CD4-positive, alpha-beta T cell (primary cell): ENCODE measurements around the gene SPACA9. TPM values are rescaled to one million over a fixed set of nuclear protein-coding genes. Genes with fewer than 3 reads are reported as not detected.

ENCODE experiments used
- ATAC-seq: fragments of 200-7000 bp; cut with Tn5 transposase; one replicate; pipeline ENCODE4 v1.10.0; 2022; ENCODE audit warnings: mild to moderate bottlenecking; ENCODE audit not compliant: poor library complexity
- CTCF ChIA-PET: fragments of 350-600 bp; sonication (Branson Sonifier 250); formaldehyde crosslinking; loops from one replicate; lab custom pipeline; 2021; ENCODE audit warnings: antibody characterized with exemption, inconsistent platforms; lab: Charles Lee
- POLR2A ChIA-PET: fragments of 350-600 bp; sonication (Branson Sonifier 250); formaldehyde crosslinking; loops from one replicate; lab custom pipeline; 2021; ENCODE audit warnings: antibody characterized with exemption, inconsistent platforms; lab: Charles Lee
- DNase-seq, 14 experiments: peaks; one replicate each; pipeline ENCODE4 v3.0.0-alpha.2; 2013 to 2020; ENCODE audit warnings: mixed read lengths in 2 of 14
- H3K27ac ChIP-seq, 2 donors: one replicate each; pipeline versions ENCODE4 v1.5.1 to v1.7.0; 2013; ENCODE audit warnings: low read length in 2 of 2, low read depth in 1 of 2, mild to moderate bottlenecking in 1 of 2
- H3K27me3 ChIP-seq, 2 experiments: 1 replicate in 1 of 2; 2 replicates in 1 of 2; pipeline versions ENCODE4 v1.6.1 to v1.7.0; 2013; ENCODE audit warnings: low read length in 2 of 2, control low read depth in 1 of 2, mild to moderate bottlenecking in 1 of 2, moderate library complexity in 1 of 2; ENCODE audit not compliant: insufficient read depth in 2 of 2, control insufficient read depth in 1 of 2
- H3K36me3 ChIP-seq: one replicate; pipeline ENCODE4 v1.6.1; 2013; ENCODE audit warnings: low read length, control low read depth; ENCODE audit not compliant: insufficient read depth
- H3K4me1 ChIP-seq: one replicate; pipeline ENCODE4 v1.6.1; 2013; ENCODE audit warnings: low read length, control low read depth; ENCODE audit not compliant: insufficient read depth
- H3K4me3 ChIP-seq: one replicate; pipeline ENCODE4 v1.5.1; 2013; ENCODE audit warnings: mild to moderate bottlenecking, low read length, moderate library complexity
- H3K9me3 ChIP-seq, 2 experiments: 1 replicate in 1 of 2; 2 replicates in 1 of 2; pipeline versions ENCODE4 v1.6.1 to v1.7.0; 2013; ENCODE audit warnings: low read length in 2 of 2, mild to moderate bottlenecking in 2 of 2, control low read depth in 1 of 2, moderate library complexity in 1 of 2; ENCODE audit not compliant: control insufficient read depth in 1 of 2, insufficient read depth in 1 of 2
- H3K27ac Mint-ChIP-seq: one replicate; pipeline ENCODE4 v1.8.0; 2020; ENCODE audit warnings: mixed read lengths
- H3K27me3 Mint-ChIP-seq: one replicate; pipeline ENCODE4 v1.8.0; 2021; ENCODE audit warnings: mixed read lengths
- H3K36me3 Mint-ChIP-seq: one replicate; pipeline ENCODE4 v1.8.0; 2021; ENCODE audit warnings: low read depth, mixed read lengths
- H3K4me1 Mint-ChIP-seq: one replicate; pipeline ENCODE4 v1.8.0; 2021; ENCODE audit warnings: low read depth, mixed read lengths
- H3K4me3 Mint-ChIP-seq: one replicate; pipeline ENCODE4 v1.8.0; 2020; ENCODE audit warnings: mild to moderate bottlenecking, mixed read lengths
- H3K9me3 Mint-ChIP-seq: one replicate; pipeline ENCODE4 v1.8.0; 2020; ENCODE audit warnings: mixed read lengths
- CTCF ChIP-seq: fragments of 200-600 bp; IDR thresholded peaks from one replicate; pipeline ENCODE4 v1.8.0; 2022; ENCODE audit warnings: antibody characterized with exemption, mild to moderate bottlenecking
- intact Hi-C, 2 experiments: fragments of 100-400 bp; cut with DNase I in 1 of 2; cut with micrococcal nuclease in 1 of 2; formaldehyde crosslinking; loops; one replicate each; pipeline versions ENCODE4 v1.15.1 to v1.9.0; 2023 to 2025; cut with DNase I, micrococcal nuclease
- total RNA-seq, 174 experiments: library from RNA in 2 of 174; stranded (reverse) in 2 of 174; gene quantifications; one replicate each; pipeline ENCODE4 v1.2.3 and lab custom pipeline; 2021 to 2026

Gene SPACA9
- total RNA-seq, 2 experiments from 2014 or later: 0.52 to 0.92 TPM

- no peaks in the 10 kb centered on the region for H3K36me3 Mint-ChIP-seq
- Histone ChIP-seq H3K9me3 (no peaks in the 10 kb centered on the region), H3K4me1 (no peaks in the 10 kb centered on the region), H3K4me3 (no peak overlapping the region), H3K36me3 (no peaks in the 10 kb centered on the region), H3K27me3 (peaks cover 0 to 2% of the 10 kb centered on the region in 2 experiments), H3K27ac (no peak overlapping the region)
- H3K27ac Mint-ChIP-seq: no peak overlapping the region
- ChIA-PET POLR2A (no interaction called here), CTCF (no interaction called here)
- H3K4me3 Mint-ChIP-seq: no peak overlapping the region
- TF ChIP-seq CTCF: no peak
- ATAC-seq (no peak), DNase-seq (no peak)
- H3K9me3 Mint-ChIP-seq: no peaks in the 10 kb centered on the region
- intact Hi-C loops: no loop called here
- H3K27me3 Mint-ChIP-seq: no peaks in the 10 kb centered on the region
- no peaks in the 10 kb centered on the region for H3K4me1 Mint-ChIP-seq
These were observed 20.9 kb upstream of the SPACA9 start for GRCh38 chr9:132857616-132858342.

- no peaks in the 10 kb centered on the region for H3K27me3 Mint-ChIP-seq
- no peak for ATAC-seq
- no peak for TF ChIP-seq CTCF
- no peak overlapping the region for H3K4me3 ChIP-seq
- H3K9me3 ChIP-seq: no peaks in the 10 kb centered on the region
- peaks cover 0 to 2% of the 10 kb centered on the region in 2 experiments for H3K27me3 ChIP-seq
- DNase-seq: no peak
- no peaks in the 10 kb centered on the region for H3K36me3 ChIP-seq
- H3K27ac Mint-ChIP-seq: no peak overlapping the region
- H3K4me1 Mint-ChIP-seq: no peaks in the 10 kb centered on the region
- no peaks in the 10 kb centered on the region for H3K36me3 Mint-ChIP-seq
- no peaks in the 10 kb centered on the region for H3K9me3 Mint-ChIP-seq
- intact Hi-C loops: no loop called here
- H3K4me1 ChIP-seq: no peaks in the 10 kb centered on the region
- ChIA-PET POLR2A (no interaction called here), CTCF (no interaction called here)
- H3K4me3 Mint-ChIP-seq: no peak overlapping the region
- H3K27ac ChIP-seq: no peak overlapping the region
These were observed 19.9 kb upstream of the SPACA9 start for GRCh38 chr9:132858751-132859150.

GRCh38 chr9:132861666-132862065 lies 17.0 kb upstream of the SPACA9 start:
- CTCF ChIA-PET: no interaction called here
- H3K9me3 ChIP-seq: no peaks in the 10 kb centered on the region
- H3K27me3 ChIP-seq: peaks cover 0 to 2% of the 10 kb centered on the region in 2 experiments
- intact Hi-C loops: no loop called here
- no peaks in the 10 kb centered on the region for H3K36me3 ChIP-seq
- H3K27me3 Mint-ChIP-seq: no peaks in the 10 kb centered on the region
- H3K27ac ChIP-seq: no peak overlapping the region
- H3K9me3 Mint-ChIP-seq: no peaks in the 10 kb centered on the region
- DNase-seq: no peak
- H3K36me3 Mint-ChIP-seq: no peaks in the 10 kb centered on the region
- POLR2A ChIA-PET: no interaction called here
- no peak for ATAC-seq
- TF ChIP-seq CTCF: no peak
- no peaks in the 10 kb centered on the region for H3K4me1 Mint-ChIP-seq
- H3K4me1 ChIP-seq: no peaks in the 10 kb centered on the region
- H3K27ac Mint-ChIP-seq: no peak overlapping the region
- H3K4me3 ChIP-seq: no peak overlapping the region
- no peak overlapping the region for H3K4me3 Mint-ChIP-seq
